CD4-positive, alpha-beta T cell treated with Interferon gamma for 1 hour (primary cell): Measurements from ENCODE around the gene IGSF8.

Experiments used
- DNase-seq: peaks from one replicate; pipeline ENCODE4 v3.0.0-alpha.2; 2020

IGSF8 gene

DNA sequence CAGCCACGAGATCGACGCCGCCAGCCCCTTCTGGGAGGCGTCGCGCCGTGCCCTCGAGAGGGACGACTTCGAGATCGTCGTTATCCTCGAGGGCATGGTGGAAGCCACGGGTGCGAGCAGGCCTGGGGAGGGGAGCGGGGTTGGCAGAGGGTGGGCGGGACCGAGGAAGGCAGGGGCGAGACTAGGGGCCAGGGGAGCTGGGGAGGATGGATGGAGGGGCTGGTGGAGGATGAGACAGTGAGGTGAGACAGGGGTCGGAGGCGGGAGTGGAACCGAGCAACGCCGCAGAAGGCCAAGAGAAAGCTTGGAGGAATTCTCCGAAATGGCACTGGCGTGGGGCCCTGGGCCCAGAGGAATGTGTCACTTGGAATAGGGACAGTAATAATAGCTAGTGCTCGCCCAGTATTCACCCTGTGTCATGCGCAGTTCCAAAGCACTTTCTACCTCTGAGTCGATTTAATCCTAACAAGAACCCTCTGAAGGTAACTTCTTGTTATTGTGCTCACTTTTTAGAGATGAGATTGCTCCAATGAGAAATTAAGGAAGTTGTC lies 13.6 kb downstream of the IGSF8 start:
- DNase-seq, result no peak

DNA sequence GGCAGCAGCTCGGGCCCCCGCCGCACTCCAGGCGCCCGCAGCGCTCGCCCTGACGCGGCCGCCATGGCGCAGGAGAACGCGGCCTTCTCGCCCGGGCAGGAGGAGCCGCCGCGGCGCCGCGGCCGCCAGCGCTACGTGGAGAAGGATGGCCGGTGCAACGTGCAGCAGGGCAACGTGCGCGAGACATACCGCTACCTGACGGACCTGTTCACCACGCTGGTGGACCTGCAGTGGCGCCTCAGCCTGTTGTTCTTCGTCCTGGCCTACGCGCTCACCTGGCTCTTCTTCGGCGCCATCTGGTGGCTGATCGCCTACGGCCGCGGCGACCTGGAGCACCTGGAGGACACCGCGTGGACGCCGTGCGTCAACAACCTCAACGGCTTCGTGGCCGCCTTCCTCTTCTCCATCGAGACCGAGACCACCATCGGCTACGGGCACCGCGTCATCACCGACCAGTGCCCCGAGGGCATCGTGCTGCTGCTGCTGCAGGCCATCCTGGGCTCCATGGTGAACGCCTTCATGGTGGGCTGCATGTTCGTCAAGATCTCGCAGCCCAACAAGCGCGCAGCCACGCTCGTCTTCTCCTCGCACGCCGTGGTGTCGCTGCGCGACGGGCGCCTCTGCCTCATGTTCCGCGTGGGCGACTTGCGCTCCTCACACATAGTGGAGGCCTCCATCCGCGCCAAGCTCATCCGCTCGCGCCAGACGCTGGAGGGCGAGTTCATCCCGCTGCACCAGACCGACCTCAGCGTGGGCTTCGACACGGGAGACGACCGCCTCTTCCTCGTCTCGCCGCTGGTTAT lies 14.2 kb downstream of the IGSF8 start:
- peak; percentile 69 for DNase-seq

DNA sequence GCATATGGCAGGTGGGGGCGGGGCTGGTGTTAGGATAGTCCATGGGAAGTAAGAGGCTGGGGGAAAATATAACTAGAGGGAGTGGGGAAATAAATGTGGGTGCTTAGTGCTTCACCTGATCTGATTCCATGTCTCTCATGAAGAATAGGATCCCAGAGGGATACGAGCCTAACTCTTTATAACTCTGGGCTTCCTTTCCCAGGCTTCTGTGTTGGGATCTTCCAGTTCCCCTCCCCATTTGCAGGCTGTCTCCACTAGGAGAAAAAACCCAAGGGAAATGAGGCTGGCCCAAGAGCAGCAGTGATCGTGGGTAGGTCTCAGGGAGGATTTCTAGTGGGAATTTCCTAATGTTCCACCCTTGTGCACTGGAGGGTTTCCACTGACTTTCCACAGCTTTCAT lies 15.5 kb downstream of the IGSF8 start:
- DNase-seq, result no peak

DNA sequence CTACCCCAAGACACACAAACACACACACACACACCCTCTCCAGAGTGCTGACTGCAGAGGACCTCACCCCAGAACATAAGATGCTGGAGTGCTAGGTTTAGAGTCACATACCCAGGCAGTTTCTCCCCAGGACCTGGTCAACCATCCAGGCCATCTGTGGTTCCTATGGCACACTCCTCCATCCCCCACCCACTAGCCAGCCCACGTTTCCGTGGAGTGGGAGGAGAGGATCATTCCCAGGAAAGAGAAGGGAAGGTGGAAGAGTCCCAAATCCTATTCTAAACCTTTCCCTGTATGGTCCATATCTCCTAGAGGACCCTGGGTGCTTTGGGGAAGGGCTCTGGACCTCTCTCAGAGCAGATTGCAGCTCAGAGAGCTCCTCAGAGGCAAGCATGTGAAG lies 15.9 kb downstream of the IGSF8 start:
- no peak for DNase-seq

DNA sequence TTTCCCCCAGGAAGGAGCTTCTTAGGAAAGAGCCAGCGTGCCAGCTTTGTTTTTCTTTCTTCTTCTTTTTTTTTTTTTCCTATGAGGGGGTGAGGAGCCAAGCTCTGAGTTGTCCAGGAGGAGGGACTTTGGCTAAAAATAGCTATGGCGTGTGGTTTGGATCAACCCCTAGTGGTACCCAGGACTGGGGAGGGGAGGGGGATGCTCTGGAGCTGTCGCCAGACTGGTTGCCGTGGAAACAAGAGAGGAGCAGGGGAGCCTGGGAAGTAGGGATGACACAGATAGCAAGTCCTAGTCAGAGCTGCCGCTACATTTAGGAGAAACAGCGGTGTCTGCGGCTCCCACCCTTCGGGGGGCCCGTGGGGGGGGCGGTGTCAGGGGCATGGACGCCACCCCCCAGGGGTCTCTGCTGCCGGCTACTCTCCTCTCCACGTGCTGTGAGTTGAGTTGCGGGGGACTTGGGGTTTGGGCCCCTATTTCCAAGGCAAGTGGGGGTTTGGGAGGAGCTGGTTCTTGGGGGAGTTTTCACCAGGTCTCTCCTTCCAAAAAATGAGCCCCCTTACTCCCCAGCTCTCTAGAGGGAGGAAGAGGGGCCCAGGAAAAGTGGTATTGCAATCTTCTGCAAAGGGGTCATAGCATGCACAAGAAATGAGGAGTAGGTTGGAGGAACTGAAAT lies 17.0 kb downstream of the IGSF8 start, which contains the start of gene KCNJ9:
KCNJ9 (plus strand) TSS at position 278 of the 676 bp plus-strand sequence. CDS start 2,493 bp downstream, outside the sequence.
- DNase-seq, result no peak

DNA sequence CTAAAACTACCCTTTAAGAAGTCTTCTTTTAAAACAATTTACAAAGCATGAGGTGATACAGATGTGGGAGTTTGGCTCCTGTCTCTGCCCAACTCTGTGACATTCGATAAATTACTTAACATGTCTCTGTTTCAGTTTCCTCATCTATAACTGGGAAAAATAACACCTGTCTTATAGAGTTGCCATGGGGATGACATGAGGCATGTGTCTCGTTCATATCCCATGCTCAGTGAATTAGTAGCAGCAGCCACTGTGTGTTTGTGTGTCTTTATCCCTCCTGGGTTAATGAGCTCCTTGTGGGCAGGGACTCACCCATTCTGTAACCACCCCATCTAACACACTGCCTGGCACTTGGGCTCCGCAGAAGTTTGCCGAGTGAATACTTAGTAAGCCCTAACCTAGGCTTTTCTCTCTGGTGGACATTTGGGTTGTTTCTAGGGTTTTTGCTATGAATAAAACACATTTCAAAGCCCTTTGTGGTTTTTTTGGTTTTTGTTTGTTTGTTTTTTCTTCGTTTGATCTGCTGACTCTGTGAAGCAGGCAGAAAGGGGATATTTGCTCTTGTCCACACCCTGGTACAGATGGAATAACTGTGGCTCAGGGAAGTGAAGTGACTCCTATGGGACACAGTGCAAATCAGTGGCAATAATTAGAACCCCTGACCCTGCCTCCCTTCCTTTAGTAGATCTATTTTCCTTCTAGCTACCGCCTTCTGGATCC lies 17.9 kb downstream of the IGSF8 start:
- DNase-seq, result no peak

DNA sequence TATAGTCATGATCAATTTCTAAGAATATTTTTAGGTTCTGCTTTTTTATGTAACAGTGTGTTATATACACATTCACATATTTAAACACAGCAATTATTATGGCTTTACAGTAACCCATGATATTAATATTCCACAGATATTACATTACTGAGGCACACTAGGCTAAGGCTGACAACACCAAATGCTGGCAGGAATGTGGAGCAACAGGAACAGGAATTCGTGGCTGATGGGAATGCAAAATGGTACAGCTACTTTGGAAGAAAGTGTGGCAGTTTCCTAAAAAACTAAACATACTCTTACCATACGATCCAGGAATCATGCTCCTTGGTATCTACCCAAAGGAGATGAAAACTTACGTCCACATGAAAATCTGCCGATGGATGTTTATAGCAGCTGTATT lies 19.0 kb downstream of the IGSF8 start:
- no peak for DNase-seq

DNA sequence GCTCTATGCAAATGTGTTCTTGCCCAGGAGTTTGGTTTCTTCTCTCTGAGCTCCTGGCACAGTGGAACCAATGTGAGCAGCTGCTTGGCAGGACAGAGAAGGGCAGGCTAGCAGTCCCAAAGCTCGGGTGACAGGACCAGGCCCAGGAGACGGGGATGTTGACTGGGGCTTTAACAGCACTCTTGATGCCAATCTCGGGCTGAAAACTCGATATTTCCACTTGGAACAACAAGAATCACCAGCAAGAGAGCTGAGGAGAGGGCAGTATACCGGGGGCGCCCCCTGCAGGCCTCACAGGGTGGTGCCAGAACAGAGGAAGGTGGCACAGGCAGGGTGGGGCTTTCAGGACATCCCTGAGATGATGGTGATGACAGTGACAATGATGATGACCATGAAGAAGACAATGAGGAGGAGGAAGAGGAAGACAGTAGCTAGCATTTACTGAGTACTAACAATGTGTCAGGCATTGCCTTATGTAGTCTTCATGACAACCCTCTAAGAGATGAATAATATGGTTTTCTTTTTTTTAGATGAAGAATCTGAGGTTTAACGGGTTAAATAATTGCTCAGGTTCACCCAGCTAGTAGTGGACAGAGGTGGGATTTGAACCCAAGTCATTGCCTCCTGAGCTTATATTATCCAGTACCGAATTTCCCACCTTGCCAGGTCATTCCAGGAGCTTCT lies 19.8 kb downstream of the IGSF8 start:
- peak; percentile 52 for DNase-seq

DNA sequence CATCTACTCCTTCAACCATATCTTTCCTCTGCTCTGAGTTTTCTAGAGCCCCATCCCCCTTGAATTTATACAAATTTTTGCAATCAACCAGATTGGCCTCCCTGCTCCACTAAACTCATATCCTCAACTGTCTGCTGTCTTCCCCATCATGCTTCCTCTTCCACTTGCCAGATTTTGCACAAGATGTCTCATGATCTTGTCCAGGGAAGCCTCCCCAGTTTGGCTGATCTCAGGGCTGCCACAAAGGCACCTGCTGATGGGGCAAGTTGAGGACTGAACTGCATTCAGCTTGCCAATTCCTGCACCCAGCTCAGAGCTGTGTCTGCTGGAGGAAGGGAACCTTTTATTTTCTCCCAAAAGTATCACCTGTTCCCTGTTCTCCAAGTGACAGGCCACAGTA lies 20.9 kb downstream of the IGSF8 start:
- no peak for DNase-seq

DNA sequence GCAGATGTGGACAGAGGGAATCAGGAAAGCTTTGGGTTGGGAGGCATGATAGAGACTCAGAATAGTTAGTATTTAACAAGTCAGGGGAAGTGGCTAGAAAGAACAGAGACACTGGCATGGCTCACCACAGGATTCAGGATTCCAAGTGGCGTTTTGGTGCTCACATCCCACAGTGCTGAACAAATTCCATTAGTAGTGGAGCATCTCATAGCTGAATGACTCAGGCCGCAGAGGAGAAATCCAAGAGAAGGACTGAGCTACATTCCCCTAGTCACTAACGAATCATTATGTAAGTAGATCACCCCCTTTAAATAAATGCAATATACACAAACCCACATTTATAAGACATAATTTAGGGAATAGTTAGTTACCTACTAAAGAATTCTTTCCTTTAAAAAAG lies 22.1 kb downstream of the IGSF8 start:
- no peak for DNase-seq

DNA sequence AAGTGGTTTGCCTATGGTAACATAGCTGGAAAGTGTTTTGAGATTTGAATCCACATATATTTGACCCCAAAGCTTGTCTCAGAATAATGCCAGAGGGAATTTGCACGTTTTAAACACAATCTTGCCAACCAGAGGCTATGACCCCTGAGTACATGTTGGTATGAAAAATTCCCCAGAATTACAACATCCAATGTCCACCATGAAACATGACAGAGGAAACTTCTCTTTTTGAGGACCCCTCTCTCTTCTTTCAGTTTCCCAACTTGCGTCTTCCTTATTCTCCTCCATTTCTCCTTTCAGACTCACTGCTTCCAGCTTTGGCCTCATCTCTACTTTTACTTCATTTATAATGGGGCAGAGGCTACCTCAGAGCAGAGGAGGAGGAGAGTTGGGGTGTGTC lies 22.6 kb downstream of the IGSF8 start:
- DNase-seq, result no peak

DNA sequence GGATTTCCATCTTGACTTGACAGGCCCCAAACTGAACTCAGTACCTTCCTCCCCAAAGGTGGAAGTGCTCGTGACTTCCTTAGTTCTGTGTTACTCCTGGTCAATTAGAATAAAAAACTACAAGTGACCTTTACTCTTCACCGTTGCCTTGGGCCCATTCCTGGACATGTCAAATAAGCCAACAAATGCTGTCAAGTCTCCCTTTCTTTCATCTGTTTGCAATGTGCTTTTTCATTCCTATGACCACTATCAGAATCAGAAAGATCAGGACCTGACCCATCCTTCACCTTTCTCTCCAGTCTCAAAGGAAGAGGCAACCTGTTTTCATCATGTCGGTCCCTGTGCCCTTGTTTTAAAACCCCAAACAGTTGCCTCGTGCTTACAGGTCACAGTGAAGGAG lies 23.6 kb downstream of the IGSF8 start:
- no peak for DNase-seq

DNA sequence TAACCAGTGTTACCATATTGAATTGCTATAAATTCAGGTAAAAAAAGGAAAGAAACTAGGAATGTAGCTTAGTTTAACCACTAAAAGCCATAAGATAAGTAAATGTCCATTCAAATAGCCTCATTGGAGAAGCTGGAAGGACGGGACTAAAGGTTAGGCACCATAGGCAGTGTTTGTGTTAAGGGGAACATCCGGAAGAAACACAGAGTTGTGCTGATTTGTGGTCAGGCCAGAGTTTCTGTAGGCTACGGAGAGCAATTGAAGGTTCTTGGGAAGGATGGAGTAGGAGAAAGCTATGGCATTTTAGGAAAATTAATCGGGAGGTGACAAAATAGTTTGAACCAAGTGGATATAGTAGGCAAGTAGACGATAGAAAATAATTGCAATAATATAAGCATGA lies 27.1 kb downstream of the IGSF8 start:
- no peak for DNase-seq

DNA sequence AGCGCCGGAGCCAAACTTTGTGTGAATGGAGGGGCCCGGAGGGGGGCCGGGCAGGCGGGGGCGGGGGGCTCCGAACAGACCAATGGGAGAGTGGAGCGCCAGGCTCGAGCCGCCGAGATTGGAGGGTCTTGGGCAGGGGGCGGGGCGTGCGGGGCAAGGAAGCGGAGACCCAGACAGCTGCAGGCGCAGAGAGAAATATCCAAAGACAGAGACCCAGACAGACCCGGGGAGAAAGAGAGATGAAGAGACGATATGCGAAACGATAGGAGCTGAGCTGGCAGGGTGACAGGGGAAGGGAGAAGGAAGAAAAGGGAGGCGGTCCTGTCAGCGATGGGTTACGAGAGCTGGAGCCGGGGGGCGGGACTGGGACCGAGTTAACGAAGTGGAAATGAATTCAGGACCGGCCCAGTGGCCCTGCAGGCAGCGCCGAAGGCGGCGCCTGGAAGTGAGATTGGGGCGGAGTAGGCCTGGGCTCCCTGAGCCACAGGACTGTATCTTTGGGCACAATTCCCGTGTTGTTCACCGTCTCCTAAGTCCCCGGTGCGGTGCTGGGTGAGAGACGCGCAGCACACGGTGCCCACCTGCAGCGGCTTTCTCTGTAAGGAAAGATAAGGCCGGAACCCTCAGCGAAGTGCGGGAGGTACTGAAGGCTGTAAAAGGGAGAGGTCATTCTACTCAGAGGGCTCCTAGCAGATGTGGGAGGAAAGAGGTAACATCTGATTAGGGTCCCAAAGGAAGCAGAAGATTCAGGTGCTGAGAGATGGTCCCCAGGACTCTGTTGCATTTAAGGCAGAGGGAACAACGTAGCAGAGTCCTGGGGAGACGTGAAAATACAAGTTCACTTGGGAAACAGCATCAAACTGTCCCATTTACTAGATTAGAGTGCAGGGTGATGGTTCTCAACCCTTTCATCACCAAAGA lies 27.9 kb downstream of the IGSF8 start:
- peak; percentile 80 for DNase-seq

DNA sequence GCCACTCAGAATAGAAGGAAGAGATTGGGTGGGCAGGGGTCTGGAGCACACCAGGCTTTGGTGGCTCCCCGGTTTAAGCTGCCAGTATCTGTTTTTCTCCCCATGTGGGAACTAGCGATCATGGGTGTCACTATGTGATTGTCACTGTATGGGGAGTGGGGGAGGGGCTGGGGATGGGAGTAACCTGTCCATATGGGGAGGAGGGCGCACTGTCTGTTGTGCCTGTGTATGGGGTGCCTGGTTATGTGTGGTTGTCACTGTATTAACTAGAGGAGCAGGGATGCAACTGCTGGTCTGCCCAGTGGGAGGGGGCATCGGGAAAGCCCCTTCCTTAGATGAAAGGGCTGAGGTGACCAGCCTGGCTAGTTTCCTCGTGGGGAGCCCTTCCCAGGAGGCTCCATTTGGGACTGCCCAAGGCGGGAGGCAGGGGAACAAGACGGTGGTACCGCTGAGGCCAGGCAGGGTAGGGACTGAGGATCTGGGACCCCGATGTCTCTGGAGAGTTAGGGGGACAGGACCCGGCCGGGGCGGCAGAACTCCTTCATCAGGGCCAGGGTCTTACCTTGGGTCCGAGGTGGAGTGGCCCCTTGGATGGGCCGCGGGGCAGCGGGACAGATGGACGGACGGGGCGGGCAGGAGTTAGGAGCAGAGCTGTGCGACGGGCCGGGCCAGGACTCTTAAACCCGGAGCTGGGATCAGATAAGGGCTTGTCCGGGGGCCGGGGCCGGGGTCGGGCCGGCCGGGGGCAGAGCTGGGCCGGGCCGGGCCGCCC lies 28.8 kb downstream of the IGSF8 start, which contains the start of gene KCNJ10:
KCNJ10 (minus strand) TSS at position 701 of the 772 bp plus-strand sequence. CDS start 27,628 bp downstream, outside the sequence.
- DNase-seq, result no peak

DNA sequence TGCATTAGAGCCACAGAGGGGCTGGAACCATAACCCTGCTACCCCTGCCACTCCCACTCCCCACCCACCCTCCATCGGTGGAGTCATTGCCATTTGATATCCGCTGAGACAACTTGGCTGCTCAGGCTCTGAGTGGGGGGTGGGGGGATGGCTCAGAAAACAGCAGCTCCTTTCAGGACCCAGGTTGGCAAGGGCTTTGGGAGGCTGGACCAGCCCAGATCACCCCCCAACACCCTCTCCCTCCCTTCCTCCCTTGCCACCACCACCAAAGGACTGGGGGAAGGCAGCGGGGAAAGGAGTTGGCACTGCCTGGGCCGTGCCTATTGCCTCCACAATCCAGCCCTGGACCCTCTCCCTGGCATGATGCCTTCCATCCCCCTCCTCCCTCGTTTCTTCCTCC lies 30.2 kb downstream of the IGSF8 start:
- no peak for DNase-seq

DNA sequence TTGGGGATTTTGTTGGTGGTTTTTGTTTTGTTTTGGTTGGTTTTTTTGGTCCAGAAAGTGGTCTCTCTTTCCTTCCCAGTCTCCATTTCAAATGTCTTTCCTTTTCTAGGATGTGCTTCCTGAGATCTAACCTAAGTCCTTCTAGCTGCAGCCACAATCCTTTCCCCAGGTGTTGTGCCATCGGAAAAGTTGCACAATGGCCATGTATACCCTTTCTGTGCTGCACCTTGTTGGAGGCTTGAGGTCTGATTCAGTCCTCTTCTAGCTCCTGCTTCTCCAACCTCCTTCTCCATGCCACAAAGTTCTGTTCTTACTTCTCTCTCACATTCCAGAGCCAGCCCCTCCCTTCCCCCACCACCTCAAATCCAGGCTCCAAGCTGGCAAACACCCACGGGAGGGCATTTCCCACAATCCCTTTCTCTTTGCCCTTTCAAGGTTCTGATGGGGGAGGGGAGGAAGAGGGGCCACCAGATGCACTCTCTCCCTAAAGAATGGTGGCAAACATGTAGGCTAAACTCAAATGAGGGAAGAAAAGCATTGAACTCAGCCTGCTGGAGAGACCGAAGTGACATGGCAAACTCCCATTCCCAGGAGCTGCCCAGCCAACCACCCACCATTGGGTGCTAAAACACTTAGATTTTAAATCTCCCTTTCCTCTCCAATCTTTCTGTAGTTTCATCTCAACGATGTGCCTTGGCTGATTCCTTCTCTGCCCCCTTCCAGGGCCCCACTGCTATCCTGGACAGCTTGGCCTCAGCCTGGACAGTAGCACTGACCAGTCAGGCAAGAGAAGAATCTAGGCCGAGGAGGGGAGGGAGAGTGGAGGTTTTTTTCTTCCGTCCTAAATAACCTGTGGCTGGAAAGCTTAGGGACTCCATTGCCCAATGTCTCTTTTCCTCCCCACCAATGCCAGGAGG lies 31.3 kb downstream of the IGSF8 start:
- no peak for DNase-seq

DNA sequence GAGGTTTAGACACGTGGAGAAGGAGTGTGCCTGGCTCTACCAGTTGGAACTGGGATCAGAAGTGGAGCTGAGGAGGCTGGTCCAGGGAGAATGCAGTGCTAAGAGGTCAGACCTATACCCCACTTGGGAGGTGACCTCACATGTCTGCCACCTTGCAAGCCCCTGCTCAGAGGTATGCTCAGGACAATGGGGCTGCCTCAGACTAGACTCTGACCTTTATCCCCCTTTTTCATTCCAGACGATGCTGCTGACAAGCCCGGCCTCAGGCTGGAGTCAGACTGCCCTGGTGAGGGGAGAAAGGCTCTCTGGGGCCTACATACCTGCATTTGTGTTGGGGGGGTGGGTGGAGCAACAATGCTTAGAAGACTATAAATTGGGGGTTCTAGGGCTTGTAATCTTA lies 33.7 kb downstream of the IGSF8 start:
- DNase-seq, result no peak

DNA sequence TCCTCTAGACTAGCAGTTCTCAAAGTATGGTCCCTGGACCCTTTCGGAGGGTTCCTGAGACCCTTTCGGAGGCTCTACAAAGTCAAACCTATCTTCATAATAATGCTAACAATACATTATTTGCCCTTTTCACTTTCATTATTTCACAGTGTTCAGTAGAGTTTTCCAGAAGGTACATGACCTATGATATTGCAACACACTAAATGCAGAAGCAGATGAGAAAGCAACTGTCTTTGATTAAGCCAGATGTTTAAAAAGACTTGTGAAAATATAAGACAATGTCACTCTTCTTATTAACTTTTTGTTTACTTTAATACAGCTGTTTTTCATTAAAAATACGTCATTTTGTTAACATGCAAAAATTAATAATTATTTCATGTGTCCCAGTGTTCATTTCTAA lies 34.3 kb downstream of the IGSF8 start:
- no peak for DNase-seq

DNA sequence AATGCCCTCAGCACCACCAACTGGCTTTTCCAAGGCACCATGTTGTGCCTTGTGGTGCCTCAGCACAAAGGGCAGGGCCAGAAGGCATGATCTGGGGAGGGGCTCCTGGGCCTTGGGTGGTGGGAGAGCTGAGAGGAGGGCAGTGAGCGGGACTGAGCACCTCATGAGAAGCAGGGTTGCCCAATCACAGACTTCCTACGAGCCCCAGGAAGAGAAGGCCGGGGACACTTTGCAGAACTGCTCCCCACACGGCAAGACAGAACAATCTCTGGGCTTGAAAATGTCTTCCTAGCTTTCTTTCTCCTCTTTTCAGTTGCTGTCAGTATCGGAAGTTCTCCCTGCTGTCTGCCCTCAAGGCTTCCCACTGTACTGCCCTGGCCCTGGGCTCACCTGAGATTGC lies 35.2 kb downstream of the IGSF8 start:
- no peak for DNase-seq
